ENCODE data around the gene LYZL4.

The LYZL4 gene, protein sequence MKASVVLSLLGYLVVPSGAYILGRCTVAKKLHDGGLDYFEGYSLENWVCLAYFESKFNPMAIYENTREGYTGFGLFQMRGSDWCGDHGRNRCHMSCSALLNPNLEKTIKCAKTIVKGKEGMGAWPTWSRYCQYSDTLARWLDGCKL

DNA sequence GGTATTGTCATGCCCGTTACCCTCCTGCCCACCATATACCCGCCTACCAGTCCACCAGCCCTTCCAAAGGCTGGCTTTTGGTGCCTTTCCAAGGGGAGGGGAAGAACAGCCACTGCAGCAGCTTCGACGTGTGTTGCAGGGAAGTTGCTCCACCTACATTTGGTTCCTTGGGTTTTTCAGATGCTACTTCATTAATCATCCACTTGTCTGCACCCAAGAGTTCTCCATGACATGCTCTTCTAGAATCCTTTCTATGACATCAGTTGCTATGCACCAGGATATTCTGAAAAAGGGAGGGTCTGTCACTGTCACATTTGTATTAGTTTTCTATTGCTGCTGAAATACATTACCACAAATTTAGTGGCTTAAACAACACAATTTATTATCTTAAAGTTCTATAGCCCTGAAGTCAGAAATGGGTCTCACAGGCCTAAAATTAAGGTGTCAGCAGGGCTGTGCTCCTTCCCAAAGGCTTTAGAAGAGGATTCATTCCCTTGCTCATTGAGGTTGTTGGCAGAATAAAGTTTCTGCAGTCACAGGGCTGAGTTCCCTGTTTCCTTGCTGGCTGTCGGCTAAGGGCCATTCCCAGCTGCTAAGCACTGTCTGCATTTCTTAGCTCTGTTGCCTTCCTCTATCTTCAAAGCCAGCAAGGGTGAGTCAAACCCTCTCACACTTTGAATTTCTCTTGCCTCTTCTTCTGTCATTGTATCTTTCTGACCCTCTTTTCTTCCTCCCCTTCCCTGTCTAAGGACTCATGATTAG is at the start of gene LYZL4:
Gene LYZL4 (minus strand): TSS at position 241 of the 762 bp plus-strand sequence. CDS start 3,359 bp downstream, outside the sequence.
- no peak for DNase-seq (ENCODE audit: low read depth)

DNA sequence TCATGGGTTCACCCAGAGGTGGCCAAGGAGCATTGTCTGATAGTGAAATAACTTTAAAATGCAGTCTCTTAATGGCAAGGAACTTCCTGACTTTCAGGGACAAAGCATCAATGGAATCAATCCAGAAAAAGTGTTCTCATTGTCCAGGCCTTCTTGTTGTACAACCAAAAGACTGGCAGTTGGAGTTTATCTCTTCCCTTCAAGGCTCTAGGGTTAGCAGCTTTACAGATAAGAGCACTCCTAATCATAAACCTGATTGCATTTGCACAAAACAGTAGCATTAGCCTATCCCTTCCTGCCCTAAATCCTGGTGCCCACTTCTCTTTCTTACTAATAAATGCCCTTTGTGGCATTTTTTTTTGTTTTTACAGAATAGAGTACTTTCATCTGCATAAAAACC is 48.7 kb upstream of the LYZL4 start:
- no peak for DNase-seq (ENCODE audit: low read depth)

DNA sequence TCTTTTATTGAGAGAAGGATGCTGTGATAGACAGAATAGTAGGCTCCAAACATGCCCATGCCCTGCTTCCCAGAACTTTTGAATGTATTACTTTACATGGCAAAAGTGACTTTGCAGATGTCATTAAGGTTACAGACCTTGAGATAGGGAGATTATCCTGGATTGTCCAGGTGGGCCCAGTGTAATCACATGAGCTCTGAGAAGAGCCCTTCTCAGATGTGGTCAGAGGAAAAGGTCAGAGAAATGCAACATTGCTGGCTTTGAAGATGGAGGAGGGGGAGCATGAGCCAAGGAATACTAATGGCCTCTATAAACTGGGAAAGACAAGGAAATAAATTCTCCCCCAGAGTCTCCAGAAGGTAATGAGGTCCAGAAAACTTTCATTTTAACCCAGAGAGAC is 45.8 kb upstream of the LYZL4 start:
- no peak for DNase-seq (ENCODE audit: low read depth)

DNA sequence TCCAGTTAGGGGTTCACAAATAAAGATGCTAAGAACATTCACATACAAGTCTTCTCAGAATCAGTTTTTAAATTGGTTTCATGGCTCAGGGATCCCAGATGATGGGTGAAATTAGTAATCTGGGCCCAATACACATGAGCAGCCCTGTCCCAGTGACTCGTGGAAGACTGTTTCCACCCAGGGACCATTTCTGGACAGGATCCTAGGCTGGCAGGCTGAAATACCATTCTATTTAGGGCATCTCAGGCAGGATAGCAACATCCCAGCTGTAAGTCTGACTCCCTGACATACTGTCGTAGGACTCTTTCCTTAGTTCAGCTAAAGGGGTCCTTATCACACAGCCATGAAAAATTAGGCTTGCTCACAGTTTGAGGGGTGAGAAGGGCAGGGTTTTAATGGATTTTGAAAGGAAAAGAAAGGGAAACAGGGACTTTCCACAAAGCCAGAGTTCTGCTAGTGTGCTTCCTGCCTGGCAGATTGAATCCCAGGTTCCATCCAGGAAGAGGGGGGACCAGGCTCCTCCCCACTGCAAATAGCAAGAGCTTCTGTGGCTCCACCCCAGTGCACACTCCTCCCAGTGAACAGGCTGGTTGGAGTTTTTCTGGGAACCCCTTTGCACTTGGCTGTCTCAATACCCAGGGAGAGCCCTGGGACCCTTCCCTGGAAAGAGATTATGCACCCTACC is 41.3 kb upstream of the LYZL4 start:
- no peak for DNase-seq (ENCODE audit: low read depth)

DNA sequence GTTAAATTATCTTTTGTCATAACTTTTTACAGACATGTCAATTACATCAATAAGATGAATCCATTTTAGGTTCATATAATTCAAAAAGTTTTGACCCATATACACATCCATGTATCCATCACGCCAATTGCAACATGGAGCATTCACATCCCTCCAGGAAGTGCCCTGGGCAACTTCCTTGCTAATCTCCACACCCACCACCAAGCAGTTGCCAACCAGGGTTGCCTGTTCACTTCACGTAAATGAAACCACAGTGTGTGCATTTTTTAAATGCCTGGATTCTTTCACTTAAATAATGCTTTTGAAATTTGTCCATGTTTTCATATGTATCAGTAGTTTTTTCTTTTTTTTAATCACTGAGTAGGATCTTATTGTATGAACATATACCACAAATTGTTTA is 40.7 kb upstream of the LYZL4 start:
- DNase-seq (ENCODE audit: low read depth): peak; percentile 2

DNA sequence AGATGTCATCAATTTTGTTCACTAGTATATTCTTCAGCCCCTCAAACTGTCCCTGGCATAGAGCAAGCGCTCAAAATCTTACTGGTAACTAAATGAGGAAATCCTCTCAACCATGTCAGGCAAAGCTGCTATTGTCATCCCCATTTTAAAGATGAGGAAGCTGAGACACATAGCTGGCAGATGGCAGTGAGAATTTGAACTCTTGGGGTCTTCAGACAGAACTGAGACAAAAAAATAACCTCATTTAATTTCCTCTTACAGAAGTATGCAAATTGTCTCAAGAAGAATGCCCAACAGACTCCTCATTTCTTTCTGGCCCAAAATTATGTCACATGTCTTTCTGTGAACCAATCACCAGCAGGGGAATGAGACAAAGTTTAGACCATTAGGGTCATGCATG is 40.2 kb upstream of the LYZL4 start:
- DNase-seq (ENCODE audit: low read depth): no peak

DNA sequence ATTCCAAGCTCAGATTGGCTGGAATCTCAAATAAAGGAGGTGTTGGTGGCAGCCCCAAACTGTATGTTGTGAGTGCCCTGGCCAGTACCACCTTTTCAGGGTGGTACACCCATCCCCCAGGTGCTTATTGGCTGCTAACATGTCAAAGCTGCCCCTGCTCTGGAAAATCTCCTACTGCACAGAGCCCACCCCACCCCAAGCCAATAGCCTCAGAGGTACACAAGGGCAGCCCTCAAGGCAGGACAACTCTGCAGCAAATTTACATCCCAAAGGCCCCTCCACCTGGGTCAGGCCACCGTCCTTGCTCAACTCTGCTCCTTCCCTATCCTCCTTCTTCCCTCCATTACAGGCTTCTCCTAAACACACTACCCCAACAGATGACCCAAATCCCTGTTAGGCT is 37.1 kb upstream of the LYZL4 start:
- DNase-seq (ENCODE audit: low read depth): no peak

DNA sequence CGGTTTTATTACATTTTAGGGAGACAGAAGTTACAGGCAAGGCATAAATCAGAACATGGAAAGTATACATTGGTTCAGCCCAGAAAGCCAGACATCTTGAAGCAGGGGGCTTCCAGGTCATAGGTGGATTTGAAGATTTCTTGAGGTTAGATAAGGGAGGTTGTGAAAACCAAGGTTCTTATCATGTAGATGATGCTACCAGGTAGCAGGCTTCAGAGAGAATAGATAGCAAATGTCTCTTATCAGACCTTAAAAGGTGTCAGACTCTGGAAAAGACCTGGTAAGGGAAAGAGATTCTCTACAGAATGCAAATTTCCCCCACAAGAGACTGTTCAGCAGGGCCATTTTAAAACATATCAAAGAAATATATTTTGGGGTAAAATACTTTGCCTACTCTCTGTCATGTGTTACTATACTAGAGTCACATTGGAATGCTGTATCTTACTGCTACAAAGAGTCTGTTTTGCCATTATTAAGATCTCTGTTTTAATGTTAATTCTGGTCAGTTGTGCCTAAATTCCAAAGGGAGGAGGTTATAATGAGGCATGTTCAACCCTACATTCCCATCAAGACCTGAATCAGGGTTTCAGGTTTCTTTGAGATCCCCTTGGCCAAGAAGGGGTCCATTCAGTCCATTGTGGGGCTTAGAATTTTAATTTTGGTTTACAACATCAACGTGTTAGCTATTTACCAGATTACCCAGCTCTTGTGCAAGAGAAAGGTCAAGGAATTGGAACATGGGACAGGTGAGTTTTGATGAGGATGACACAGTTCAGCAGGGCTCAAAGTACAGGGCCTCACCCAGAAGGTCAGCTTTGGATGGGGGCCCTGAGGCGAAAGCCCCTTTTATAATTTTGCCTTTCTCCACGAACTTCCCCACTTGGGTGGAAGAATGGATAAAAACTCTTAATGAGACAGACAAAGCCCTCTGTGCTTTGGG is 36.0 kb upstream of the LYZL4 start:
- DNase-seq (ENCODE audit: low read depth): no peak

DNA sequence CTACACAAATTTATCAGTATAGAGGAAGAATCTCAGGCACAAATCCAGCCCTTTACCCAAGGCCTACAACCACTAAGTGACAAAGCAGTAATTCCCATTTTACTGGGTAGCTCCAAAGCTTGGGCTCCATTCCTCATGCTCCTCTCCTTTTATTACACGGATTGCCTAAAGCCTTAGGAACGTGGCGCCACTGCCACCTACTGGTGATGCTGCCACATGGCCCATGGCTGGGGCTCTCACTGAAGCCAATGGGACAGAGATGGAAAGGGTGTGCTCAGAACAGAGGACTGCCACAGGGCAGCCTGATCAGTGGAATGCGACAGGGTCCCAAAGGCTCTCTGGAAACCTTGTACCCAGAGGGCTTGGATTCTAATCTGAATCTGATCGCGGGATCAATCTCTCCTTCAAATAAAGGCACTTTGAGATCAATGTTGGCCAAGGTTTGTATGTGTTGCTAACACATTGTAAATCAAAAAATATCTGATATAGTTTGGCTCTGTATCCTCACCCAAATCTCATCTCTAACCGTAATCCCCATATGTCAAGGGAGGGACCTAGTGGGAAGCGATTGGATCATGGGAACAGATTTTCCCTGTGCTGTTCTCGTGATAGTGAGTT is 33.5 kb upstream of the LYZL4 start:
- peak; percentile 61 for DNase-seq (ENCODE audit: low read depth)

DNA sequence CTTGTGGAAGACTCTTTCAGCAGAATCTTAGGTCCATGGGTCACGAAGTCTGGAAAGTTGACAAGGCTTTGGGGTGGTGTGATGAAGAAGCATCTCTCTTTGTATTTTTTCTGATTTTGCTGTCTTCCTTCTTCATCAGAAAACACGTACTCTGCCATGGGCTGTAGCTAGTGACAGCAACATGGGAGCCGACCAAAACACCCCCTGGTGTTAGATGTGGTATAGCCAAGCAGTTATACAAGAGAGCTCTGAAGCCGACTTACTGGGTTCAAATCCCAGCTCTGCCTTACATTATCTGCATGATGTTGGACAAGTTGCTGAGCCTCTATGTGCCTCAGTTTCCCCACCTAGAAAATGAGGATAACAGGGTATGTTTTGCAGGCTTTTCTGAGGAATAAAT is 32.9 kb upstream of the LYZL4 start:
- DNase-seq (ENCODE audit: low read depth): no peak

DNA sequence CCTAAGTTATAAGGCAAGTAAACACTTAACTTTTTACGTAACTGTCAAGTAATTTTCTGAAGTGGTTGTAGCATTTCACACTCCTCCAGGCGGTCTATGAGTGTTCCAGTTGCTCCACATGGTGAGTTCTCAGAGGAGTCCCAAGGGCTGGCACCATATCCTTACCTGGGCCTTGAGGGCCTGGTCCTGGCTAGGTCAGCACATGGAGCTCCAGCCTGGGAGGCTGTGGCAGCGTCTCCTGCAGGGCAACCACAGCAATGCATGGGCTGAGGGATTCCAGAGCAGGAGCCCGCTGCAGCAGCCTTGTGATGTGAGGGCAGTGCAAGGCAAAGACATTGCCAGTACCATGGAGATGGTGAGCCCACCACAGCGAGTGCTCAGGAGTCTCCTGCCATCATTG is 32.2 kb upstream of the LYZL4 start:
- peak; percentile 8 for DNase-seq (ENCODE audit: low read depth)

DNA sequence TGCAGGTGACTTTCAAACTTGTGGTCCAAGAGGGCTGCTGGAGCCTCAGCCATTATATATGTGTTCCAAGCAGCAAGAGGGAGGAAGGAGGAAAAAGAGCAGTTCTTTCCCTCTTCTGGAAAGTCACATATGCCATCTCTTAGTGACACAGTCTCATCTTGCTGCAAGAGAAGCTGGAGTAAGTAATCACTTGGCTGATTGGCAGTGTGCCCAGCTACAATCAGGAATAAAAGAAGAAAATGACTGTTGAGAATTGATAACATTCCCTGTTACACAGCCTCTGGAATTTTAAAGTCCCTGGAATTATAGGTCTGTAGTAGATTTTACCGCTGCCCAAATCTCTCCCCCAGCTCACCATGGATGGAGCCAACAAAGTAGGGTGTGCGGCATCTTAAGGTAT is 31.4 kb upstream of the LYZL4 start:
- DNase-seq (ENCODE audit: low read depth): no peak

DNA sequence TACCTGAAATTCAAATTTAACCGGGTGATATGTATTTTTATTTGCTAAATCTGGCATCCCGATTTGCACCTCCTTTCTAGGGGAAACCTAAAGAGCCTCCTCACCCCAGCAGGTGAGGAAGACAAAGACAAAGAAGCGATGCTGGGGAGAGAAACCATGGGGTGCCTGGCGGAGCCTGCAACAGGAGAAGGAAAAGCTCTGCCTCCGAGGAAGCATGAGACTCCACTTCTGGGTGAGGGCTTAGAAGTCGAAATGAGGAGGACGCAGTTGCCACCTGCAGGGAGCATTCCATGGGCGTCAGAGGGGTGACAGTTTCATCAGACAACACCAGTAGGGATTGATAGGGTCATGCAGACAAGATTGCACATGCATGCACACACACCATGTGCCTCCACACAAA is 30.5 kb upstream of the LYZL4 start:
- no peak for DNase-seq (ENCODE audit: low read depth)

DNA sequence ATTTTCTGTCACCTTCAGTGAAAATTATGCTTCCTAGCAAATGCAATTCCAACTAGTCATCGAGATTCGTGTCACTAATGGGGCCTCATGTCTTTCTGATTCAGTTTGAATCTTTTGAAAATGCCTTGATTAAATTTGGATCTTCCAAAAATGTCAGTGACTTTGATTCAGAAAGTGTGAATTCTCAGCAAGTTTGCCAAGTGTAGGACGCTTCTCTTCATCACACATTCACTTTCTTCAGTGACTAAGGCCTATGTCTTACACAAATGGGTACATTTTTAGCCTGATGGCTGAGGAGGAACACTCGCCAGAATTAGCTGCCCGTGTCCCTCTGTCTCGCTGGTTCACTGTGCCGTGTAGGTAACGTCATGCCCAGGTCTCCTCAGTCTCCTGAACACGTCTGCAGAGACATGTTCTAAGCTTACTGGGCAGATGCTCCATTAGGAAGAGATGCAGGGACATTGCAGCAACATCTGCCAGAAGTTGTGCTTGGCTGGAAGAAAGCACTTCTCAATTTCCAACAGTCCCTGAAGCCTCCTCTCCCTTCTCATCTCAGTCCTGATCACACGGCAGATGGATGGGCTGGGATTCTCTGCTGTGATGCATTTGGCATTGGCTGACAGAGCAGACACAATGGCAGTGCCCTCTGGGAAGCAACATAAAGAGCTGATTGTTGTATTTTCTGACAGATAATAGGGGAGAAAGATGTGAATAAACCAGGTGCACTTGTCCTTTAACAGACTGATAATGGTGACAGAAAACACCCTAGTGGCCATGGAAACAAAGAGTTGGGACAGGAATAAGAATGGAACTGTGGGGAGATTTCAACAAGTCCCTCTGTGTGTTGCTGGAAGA is 29.1 kb upstream of the LYZL4 start:
- DNase-seq (ENCODE audit: low read depth): no peak

DNA sequence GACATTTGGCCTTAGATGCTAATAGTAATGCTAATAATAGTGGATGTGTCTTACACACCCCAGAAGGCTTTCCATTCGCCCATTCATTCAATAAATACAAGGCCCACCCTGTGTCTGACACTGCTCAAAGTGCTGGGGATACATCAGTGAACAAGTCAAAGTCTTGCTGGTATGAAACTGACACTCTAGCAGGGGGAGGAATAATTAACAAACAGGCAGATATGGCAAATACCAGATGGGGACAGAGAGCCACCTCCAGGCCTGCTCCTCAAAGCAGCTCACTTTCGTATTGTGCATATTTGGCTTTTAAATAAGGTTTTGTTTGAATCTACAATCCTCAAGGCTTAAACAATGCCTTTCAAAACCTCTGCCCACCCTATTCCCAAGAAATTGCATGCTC is 28.3 kb upstream of the LYZL4 start:
- no peak for DNase-seq (ENCODE audit: low read depth)

DNA sequence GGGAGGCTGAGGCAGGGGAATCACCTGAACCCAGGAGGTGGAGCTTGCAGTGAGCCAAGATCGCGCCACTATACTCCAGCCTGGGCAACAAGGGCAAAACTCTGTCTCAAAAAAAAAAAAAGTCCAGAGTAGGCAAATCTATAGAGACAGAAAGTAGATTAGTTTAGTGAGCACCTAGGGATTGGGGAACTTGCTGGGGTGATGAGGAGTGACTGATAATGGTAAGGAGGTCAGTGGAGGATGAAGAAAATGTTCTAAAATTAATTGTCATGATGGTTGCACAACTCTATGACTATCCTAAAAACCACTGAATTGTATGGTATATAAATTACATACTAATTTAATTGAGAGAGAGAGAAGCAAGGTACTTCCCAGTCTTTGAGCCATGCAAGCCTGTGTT is 27.8 kb upstream of the LYZL4 start:
- no peak for DNase-seq (ENCODE audit: low read depth)

DNA sequence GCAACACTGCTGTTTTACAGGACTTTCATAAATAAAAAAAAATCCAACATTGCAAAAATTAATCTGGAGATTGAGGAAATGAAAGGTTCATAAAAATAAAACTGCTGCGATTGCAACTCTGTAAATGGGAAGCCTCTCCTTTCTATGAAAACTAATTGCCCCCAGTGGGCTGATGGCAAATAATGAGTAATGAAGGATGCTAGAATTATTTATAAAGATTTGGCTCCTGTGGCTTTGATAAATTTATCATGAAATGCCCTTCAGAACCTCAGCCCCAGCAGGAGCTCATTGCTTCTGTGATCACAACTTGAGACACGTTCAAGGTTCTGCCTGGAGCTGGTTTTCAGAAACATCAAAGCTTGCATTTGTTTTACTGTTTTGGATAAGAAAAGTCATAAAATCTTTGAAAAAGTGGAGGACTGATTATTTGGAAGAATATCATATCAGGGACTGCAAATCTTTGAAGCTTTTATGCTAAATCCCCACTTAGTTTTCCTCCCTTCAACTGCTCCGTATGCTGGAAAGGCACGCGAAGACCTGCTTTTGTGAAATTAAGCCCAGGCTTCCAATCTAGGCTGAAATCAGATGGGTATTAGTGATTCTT is 24.5 kb upstream of the LYZL4 start:
- no peak for DNase-seq (ENCODE audit: low read depth)

DNA sequence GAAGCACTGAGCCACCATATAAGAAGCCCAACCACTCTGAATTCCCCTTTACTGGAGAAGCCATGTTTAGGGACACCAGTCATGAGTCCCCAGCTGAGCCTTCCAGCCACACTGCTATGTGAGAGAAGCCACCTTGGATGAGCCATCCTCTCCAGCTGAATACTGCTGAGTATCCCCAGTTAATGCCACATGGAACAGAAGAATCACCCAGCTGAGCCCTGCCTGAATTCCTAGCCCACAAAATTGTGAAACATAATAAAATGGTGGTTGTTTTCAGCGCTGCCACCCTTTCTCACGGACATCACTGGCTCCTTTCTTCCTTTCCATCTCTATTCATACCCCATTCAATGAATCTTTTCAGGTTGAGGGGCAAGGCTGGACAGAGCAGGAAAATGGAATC is 22.1 kb upstream of the LYZL4 start:
- no peak for DNase-seq (ENCODE audit: low read depth)

DNA sequence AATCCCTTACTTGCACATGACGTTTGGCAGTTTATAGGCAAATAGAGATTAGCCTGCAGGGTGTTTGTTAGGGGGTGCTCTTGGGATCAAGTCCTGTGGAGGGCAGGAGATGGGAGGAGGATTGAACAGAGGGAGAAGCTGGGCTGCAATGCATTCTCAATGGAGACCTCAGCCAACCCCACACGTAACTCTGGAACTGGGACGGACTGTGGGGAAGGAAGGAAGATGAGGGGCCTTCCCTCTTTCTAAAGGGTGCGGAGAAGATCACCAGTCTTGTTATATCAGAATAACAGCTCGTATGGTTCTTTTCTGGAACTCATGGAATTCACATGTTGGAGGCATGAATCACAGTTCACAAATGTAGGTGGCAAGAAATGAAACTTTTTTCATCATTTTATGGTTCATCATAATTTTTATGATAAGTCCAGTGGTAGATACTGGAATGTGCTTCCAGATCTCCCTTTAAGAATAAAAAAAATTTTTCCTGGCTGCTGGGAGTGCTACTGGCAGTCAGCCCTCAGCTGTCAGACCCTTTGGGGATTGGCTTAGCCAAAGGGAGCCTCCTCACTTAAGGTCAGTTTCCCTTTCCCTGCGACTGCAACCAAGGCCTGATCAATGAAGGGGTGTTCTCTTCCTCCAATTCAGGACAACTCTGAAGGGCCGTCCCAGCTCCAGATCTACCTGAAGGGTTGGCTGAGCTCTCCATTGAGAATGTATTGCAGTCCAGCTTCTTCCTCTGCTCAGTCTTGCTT is 20.5 kb upstream of the LYZL4 start:
- no peak for DNase-seq (ENCODE audit: low read depth)

DNA sequence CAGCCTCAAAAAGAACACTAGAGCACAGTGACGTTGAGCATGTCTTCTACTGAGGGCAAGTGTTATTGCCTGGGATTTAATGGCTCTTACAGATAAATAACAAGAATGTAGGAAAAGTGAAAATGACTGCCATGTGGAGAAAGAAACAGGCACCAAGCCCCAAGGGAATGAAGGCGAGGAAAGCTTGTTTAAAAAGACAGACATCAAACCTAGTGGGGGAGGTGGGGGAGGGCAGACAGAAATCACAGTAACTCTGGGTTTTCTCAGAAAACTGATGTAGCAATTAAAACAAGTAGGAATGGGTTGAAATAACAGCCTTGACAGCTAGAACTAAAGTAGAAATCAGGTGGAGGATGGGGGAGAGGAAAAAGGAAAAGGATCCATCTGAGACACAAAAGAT is 18.4 kb upstream of the LYZL4 start:
- no peak for DNase-seq (ENCODE audit: low read depth)

Measured in iris pigment epithelial cell (primary cell).